LNCAP (cell line): Measurements from ENCODE around the gene RBM10.

Experiments
- CTCF ChIP-seq: fragments of 450-650 bp; IDR thresholded peaks from 2 replicates; pipeline ENCODE4 v1.5.1; 2017; ENCODE audit warnings: mild to moderate bottlenecking

The RBM10 gene

GRCh38 chrX:47223476-47224250 lies 78.6 kb downstream of the RBM10 start:
- TF ChIP-seq CTCF: no peak

- no peak for TF ChIP-seq CTCF
Measured at GRCh38 chrX:47224266-47224895, 79.4 kb downstream of the RBM10 start.

- TF ChIP-seq CTCF: no peak
Measured at GRCh38 chrX:47224896-47225290, 79.9 kb downstream of the RBM10 start.

GRCh38 chrX:47226071-47226470 lies 81.0 kb downstream of the RBM10 start:
- no peak for TF ChIP-seq CTCF

- TF ChIP-seq CTCF: no peak
Measured at GRCh38 chrX:47226531-47227333, 81.7 kb downstream of the RBM10 start.

GRCh38 chrX:47227334-47227583 lies 82.2 kb downstream of the RBM10 start:
- no peak for TF ChIP-seq CTCF

GRCh38 chrX:47228550-47229270 lies 83.7 kb downstream of the RBM10 start:
- no peak for TF ChIP-seq CTCF
